ENCODE measurements around the gene XPO4.

DNA sequence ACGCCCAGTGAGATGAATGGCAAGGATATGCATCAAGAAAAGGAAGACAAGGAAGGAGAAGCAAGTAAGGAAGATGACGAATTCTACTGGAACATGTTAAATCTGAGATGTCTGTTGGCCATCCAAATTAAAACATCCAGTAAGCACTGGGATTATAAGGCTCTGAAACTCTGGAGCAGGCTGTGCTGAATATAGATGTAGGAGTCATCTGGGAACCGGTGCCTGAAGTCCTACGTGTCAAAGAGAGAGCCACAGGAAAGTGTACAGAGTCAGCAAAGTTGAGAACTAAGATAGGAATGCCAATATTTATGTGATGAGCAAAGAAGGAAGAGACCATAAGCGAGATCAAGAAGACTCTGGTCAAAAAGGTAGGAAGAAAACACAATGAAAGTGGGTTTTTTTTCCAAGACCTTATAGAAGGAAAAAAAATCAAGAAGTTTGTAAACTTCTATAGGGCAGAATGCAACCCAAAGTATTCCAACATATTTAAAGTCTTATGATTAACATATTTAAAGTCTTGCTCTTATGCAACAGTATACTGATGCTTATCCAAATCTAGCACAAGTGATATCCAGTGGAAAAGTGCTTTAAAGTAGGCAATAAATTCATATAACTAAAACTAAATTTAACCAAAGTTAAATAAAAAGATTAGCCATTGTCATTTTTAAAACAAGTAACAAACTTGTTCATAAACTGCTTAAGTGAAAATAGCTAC lies 77.6 kb downstream of the XPO4 start:
- TF ChIP-seq, protein P1, sequence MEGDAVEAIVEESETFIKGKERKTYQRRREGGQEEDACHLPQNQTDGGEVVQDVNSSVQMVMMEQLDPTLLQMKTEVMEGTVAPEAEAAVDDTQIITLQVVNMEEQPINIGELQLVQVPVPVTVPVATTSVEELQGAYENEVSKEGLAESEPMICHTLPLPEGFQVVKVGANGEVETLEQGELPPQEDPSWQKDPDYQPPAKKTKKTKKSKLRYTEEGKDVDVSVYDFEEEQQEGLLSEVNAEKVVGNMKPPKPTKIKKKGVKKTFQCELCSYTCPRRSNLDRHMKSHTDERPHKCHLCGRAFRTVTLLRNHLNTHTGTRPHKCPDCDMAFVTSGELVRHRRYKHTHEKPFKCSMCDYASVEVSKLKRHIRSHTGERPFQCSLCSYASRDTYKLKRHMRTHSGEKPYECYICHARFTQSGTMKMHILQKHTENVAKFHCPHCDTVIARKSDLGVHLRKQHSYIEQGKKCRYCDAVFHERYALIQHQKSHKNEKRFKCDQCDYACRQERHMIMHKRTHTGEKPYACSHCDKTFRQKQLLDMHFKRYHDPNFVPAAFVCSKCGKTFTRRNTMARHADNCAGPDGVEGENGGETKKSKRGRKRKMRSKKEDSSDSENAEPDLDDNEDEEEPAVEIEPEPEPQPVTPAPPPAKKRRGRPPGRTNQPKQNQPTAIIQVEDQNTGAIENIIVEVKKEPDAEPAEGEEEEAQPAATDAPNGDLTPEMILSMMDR (IDR thresholded peaks at IDR 0.05) = no peak
- TF ChIP-seq, protein P2, sequence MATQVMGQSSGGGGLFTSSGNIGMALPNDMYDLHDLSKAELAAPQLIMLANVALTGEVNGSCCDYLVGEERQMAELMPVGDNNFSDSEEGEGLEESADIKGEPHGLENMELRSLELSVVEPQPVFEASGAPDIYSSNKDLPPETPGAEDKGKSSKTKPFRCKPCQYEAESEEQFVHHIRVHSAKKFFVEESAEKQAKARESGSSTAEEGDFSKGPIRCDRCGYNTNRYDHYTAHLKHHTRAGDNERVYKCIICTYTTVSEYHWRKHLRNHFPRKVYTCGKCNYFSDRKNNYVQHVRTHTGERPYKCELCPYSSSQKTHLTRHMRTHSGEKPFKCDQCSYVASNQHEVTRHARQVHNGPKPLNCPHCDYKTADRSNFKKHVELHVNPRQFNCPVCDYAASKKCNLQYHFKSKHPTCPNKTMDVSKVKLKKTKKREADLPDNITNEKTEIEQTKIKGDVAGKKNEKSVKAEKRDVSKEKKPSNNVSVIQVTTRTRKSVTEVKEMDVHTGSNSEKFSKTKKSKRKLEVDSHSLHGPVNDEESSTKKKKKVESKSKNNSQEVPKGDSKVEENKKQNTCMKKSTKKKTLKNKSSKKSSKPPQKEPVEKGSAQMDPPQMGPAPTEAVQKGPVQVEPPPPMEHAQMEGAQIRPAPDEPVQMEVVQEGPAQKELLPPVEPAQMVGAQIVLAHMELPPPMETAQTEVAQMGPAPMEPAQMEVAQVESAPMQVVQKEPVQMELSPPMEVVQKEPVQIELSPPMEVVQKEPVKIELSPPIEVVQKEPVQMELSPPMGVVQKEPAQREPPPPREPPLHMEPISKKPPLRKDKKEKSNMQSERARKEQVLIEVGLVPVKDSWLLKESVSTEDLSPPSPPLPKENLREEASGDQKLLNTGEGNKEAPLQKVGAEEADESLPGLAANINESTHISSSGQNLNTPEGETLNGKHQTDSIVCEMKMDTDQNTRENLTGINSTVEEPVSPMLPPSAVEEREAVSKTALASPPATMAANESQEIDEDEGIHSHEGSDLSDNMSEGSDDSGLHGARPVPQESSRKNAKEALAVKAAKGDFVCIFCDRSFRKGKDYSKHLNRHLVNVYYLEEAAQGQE (IDR thresholded peaks at IDR 0.05; ENCODE audit: insufficient read depth in 1 of 2, low read depth in 2 of 2, low read length in 1 of 2) = no peak
- TF ChIP-seq POLR2AphosphoS5 (IDR thresholded peaks at IDR 0.05; ENCODE audit: low read depth, low read length) = no peak

All from Panc1 (cell line).